Neural cell (in vitro differentiated cells): Measurements from ENCODE around the gene MEAK7. TPM values are rescaled to one million over a fixed set of nuclear protein-coding genes. Genes with fewer than 3 reads are reported as not detected.

ENCODE experiments used
- H2AFZ ChIP-seq: fragments of 200-600, 300-800 bp; sonication (generic), shearing (Covaris generic); 2 replicates; pipeline ENCODE4 v1.6.0; 2014; ENCODE audit warnings: low read depth, mild to moderate bottlenecking, antibody characterized with exemption, low read length, moderate library complexity
- H3F3A ChIP-seq: fragments of 200-600 bp; shearing (Covaris generic); 2 replicates; pipeline ENCODE4 v1.6.1; 2016; ENCODE audit warnings: mild to moderate bottlenecking, moderate library complexity, mixed read lengths, antibody characterized with exemption, low read length; ENCODE audit not compliant: insufficient read depth, poor library complexity, severe bottlenecking
- H3K27ac ChIP-seq: fragments of 200-600, 300-800 bp; sonication (generic), shearing (Covaris generic); 2 replicates; pipeline ENCODE4 v1.5.1; 2014; ENCODE audit warnings: mild to moderate bottlenecking, low read length, moderate library complexity
- H3K27me3 ChIP-seq: fragments of 300-800, 200-600 bp; sonication (generic), shearing (Covaris generic); 2 replicates; pipeline ENCODE4 v1.6.0; 2014; ENCODE audit warnings: mild to moderate bottlenecking, low read depth, low read length, moderate library complexity; ENCODE audit not compliant: insufficient read depth
- H3K36me3 ChIP-seq: fragments of 300-800, 200-600 bp; sonication (generic), shearing (Covaris generic); 2 replicates; pipeline ENCODE4 v1.5.1; 2014; ENCODE audit warnings: mild to moderate bottlenecking, antibody characterized with exemption, low read length, moderate library complexity; ENCODE audit not compliant: insufficient read depth
- H3K4me2 ChIP-seq: fragments of 300-800, 200-600 bp; sonication (generic), shearing (Covaris generic); 2 replicates; pipeline ENCODE4 v1.6.0; 2014; ENCODE audit warnings: mild to moderate bottlenecking, low read length
- H3K4me3 ChIP-seq: fragments of 300-800, 200-600 bp; sonication (generic), shearing (Covaris generic); 2 replicates; pipeline ENCODE4 v1.5.1; 2014; ENCODE audit warnings: mild to moderate bottlenecking, low read length, moderate library complexity
- H3K79me2 ChIP-seq: fragments of 200-600 bp; shearing (Covaris generic); replicated peaks from 2 replicates; pipeline ENCODE4 v1.6.0; 2014; ENCODE audit warnings: mild to moderate bottlenecking, low read length, moderate library complexity; ENCODE audit not compliant: insufficient read depth
- H3K9ac ChIP-seq: fragments of 300-800, 200-600 bp; sonication (generic), shearing (Covaris generic); 2 replicates; pipeline ENCODE4 v1.6.1; 2016; ENCODE audit warnings: mild to moderate bottlenecking, low read length, mixed read lengths
- H3K9me2 ChIP-seq: fragments of 200-600 bp; shearing (Covaris generic); 2 replicates; pipeline ENCODE4 v1.6.1; 2016; ENCODE audit warnings: mild to moderate bottlenecking, low read length, mixed read lengths; ENCODE audit not compliant: insufficient read depth
- H3K9me3 ChIP-seq: fragments of 200-600, 300-800 bp; sonication (generic), shearing (Covaris generic); 2 replicates; pipeline ENCODE4 v1.6.1; 2016; ENCODE audit warnings: mild to moderate bottlenecking, mixed run types, low read length, moderate library complexity, mixed read lengths
- H4K20me1 ChIP-seq: fragments of 200-600 bp; shearing (Covaris generic); 2 replicates; pipeline ENCODE4 v1.6.1; 2016; ENCODE audit warnings: mild to moderate bottlenecking, mixed run types; ENCODE audit not compliant: insufficient read depth
- EP300 ChIP-seq: fragments of 450-650 bp; conservative IDR thresholded peaks from 2 replicates; pipeline ENCODE4 v1.6.1; 2014; ENCODE audit warnings: antibody characterized with exemption, mild to moderate bottlenecking, moderate library complexity; ENCODE audit not compliant: poor library complexity, severe bottlenecking
- EZH2 ChIP-seq: fragments of 200-600, 300-800 bp; shearing (Covaris generic), sonication (generic); IDR thresholded peaks from 2 replicates; pipeline ENCODE4 v1.6.1; 2014; ENCODE audit warnings: antibody characterized with exemption, low read length, borderline replicate concordance, mild to moderate bottlenecking; ENCODE audit not compliant: insufficient read depth, poor library complexity, severe bottlenecking
- MXI1 ChIP-seq: fragments of 450-650 bp; conservative IDR thresholded peaks from 2 replicates; pipeline ENCODE4 v1.6.1; 2014; ENCODE audit warnings: antibody characterized with exemption, mild to moderate bottlenecking; ENCODE audit not compliant: poor library complexity, severe bottlenecking
- POLR2AphosphoS5 ChIP-seq: IDR thresholded peaks from 2 replicates; pipeline ENCODE4 v1.6.1; 2012
- RAD21 ChIP-seq: fragments of 450-650 bp; conservative IDR thresholded peaks from 2 replicates; pipeline ENCODE4 v1.6.1; 2014; ENCODE audit warnings: antibody characterized with exemption, mild to moderate bottlenecking, moderate library complexity
- SMC3 ChIP-seq: fragments of 450-650 bp; conservative IDR thresholded peaks from 2 replicates; pipeline ENCODE4 v1.6.1; 2014; ENCODE audit warnings: antibody characterized with exemption, mild to moderate bottlenecking, moderate library complexity; ENCODE audit not compliant: poor library complexity
- TAF1 ChIP-seq: IDR thresholded peaks from 2 replicates; pipeline ENCODE4 v1.6.1; 2012; ENCODE audit warnings: low read depth
- polyA plus RNA-seq: library from polyadenylated mRNA; depleted of rRNA; stranded (reverse); fragments of >200 nt; gene quantifications from 2 replicates; pipeline ENCODE4 v1.2.3, GENCODE V29; 2014
- TF ChIP-seq, protein P1 (sequence below): IDR thresholded peaks from 2 replicates; pipeline ENCODE4 v1.6.1; 2012; ENCODE audit warnings: borderline replicate concordance
- TF ChIP-seq, protein P2 (sequence below): fragments of 450-650 bp; IDR thresholded peaks from 2 replicates; pipeline ENCODE4 v1.5.1; 2014; ENCODE audit warnings: antibody characterized with exemption, mild to moderate bottlenecking, moderate library complexity; ENCODE audit not compliant: poor library complexity, severe bottlenecking

Gene MEAK7
- polyA plus RNA-seq, 1 donor from 2014 or later = 12.4 TPM

DNA sequence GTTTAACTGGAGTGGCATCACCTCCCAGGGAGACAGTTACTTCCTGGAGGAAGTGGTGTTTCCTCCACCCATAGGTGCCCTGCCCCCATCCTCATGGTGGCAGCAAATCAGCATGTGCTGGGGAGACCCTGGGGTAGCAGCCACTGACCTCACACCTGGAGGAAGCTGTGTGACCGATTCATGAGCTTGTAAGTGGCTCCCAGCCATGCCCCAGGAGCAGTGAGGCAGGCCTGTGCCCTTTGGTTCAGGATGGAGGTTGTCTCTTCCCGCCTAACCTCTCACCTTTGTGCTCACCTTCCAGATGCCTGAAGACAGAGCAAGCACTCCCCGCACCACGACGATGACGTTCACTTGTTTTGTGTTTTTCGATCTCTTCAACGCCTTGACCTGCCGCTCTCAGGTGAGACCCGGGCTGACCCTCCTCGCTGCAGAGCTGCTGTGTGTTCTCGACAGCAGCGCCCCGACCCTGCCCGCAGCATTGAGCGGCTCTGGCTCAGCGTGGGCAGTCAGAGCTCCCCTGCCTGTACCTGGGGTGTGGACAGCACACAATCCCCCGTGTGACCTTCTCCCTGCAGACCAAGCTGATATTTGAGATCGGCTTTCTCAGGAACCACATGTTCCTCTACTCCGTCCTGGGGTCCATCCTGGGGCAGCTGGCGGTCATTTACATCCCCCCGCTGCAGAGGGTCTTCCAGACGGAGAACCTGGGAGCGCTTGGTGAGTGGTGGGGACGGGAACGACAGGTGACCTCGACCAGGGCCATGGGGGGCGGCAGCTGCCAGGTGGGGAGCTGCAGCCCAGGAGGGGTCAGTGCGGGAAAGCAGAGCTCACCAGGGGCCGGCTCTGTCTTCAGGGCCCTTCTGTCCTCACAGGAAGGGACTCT, 42.8 kb downstream of the MEAK7 start:
- H3F3A ChIP-seq = no peaks in the 10 kb centered on the region

DNA sequence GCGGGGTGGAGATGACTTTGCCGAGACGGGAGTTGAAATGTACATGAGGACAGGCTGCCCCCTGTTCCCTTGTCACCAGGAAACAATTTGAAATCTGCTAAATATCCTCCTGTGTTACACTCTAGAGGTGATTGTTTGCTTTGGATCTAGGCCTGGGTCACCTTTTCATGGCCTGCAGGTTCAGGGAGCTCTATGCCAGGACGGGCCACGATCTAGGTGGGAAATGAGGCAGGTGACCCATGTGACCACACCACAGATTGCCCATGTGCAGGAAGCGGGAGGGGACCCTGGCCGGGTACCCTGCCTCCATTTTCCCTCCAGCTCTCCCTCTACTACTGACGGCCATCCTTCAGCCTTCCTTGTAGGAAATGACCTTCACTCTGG, 43.4 kb downstream of the MEAK7 start:
- Histone ChIP-seq H3K9ac (no peak overlapping the region), H3K9me2 (no peaks in the 10 kb centered on the region), H3K27ac (no peak overlapping the region), H2AFZ (no peak overlapping the region), H3K79me2 (no peaks in the 10 kb centered on the region), H3K9me3 (no peaks in the 10 kb centered on the region), H3K4me2 (no peak overlapping the region), H4K20me1 (no peaks in the 10 kb centered on the region), H3F3A (no peaks in the 10 kb centered on the region), H3K27me3 (no peaks in the 10 kb centered on the region), H3K36me3 (peaks cover under 1% of the 10 kb centered on the region), H3K4me3 (no peak overlapping the region)
- no peak for TF ChIP-seq TAF1
- no peak for TF ChIP-seq EZH2
- TF ChIP-seq, protein P1, sequence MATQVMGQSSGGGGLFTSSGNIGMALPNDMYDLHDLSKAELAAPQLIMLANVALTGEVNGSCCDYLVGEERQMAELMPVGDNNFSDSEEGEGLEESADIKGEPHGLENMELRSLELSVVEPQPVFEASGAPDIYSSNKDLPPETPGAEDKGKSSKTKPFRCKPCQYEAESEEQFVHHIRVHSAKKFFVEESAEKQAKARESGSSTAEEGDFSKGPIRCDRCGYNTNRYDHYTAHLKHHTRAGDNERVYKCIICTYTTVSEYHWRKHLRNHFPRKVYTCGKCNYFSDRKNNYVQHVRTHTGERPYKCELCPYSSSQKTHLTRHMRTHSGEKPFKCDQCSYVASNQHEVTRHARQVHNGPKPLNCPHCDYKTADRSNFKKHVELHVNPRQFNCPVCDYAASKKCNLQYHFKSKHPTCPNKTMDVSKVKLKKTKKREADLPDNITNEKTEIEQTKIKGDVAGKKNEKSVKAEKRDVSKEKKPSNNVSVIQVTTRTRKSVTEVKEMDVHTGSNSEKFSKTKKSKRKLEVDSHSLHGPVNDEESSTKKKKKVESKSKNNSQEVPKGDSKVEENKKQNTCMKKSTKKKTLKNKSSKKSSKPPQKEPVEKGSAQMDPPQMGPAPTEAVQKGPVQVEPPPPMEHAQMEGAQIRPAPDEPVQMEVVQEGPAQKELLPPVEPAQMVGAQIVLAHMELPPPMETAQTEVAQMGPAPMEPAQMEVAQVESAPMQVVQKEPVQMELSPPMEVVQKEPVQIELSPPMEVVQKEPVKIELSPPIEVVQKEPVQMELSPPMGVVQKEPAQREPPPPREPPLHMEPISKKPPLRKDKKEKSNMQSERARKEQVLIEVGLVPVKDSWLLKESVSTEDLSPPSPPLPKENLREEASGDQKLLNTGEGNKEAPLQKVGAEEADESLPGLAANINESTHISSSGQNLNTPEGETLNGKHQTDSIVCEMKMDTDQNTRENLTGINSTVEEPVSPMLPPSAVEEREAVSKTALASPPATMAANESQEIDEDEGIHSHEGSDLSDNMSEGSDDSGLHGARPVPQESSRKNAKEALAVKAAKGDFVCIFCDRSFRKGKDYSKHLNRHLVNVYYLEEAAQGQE = no peak
- TF ChIP-seq, protein P2, sequence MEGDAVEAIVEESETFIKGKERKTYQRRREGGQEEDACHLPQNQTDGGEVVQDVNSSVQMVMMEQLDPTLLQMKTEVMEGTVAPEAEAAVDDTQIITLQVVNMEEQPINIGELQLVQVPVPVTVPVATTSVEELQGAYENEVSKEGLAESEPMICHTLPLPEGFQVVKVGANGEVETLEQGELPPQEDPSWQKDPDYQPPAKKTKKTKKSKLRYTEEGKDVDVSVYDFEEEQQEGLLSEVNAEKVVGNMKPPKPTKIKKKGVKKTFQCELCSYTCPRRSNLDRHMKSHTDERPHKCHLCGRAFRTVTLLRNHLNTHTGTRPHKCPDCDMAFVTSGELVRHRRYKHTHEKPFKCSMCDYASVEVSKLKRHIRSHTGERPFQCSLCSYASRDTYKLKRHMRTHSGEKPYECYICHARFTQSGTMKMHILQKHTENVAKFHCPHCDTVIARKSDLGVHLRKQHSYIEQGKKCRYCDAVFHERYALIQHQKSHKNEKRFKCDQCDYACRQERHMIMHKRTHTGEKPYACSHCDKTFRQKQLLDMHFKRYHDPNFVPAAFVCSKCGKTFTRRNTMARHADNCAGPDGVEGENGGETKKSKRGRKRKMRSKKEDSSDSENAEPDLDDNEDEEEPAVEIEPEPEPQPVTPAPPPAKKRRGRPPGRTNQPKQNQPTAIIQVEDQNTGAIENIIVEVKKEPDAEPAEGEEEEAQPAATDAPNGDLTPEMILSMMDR = no peak
- TF ChIP-seq MXI1 = no peak
- TF ChIP-seq POLR2AphosphoS5 = no peak

More for the DNA sequence above, 42.8 kb downstream of the MEAK7 start:
- H3K9me2 ChIP-seq = no peaks in the 10 kb centered on the region
- no peaks in the 10 kb centered on the region for H3K79me2 ChIP-seq
- no peak overlapping the region for H3K9ac ChIP-seq
- TF ChIP-seq SMC3 = no peak
- no peak for TF ChIP-seq RAD21
- TF ChIP-seq TAF1 = no peak
- TF ChIP-seq EZH2 = no peak
- TF ChIP-seq, protein P2 = no peak
- TF ChIP-seq EP300 = no peak
- no peak for TF ChIP-seq POLR2AphosphoS5
- TF ChIP-seq, protein P1 = no peak
- TF ChIP-seq MXI1 = no peak
- no peaks in the 10 kb centered on the region for H4K20me1 ChIP-seq
- H3K9me3 ChIP-seq = peaks cover under 1% of the 10 kb centered on the region
- H3K4me3 ChIP-seq = no peak overlapping the region
- H3K36me3 ChIP-seq = peaks cover 7% of the 10 kb centered on the region
- H2AFZ ChIP-seq = no peak overlapping the region
- no peak overlapping the region for H3K4me2 ChIP-seq
- H3K27me3 ChIP-seq = no peaks in the 10 kb centered on the region
- no peak overlapping the region for H3K27ac ChIP-seq
